Activated T-helper 1 cell treated with anti-CD3 and anti-CD28 coated beads, Interleukin-12 subunit alpha, Interleukin-12 subunit beta, Interleukin-2, Interleukin-4 antibody, amounts not matched to agents 30 ng/mL and 10 ng/mL and 1 ng/mL, durations not matched to agents 14 hours and 24 hours and 36 hours (primary cell): Measurements from ENCODE around the gene ABCA13. TPM values are rescaled to one million over a fixed set of nuclear protein-coding genes. Genes with fewer than 3 reads are reported as not detected.

Source experiments
- DNase-seq: peaks from one replicate; pipeline ENCODE4 v3.0.0; 2021; ENCODE audit warnings: low spot score
- H3K27ac Mint-ChIP-seq: one replicate; pipeline ENCODE4 v1.8.0; 2021; ENCODE audit warnings: mild to moderate bottlenecking, mixed read lengths
- H3K27me3 Mint-ChIP-seq: one replicate; pipeline ENCODE4 v1.8.0; 2022; ENCODE audit warnings: mild to moderate bottlenecking, moderate library complexity, mixed read lengths; ENCODE audit not compliant: insufficient read depth
- H3K36me3 Mint-ChIP-seq: one replicate; pipeline ENCODE4 v1.8.0; 2021; ENCODE audit warnings: low read depth, mixed read lengths
- H3K4me1 Mint-ChIP-seq: one replicate; pipeline ENCODE4 v1.8.0; 2021; ENCODE audit warnings: low read depth, mixed read lengths
- H3K4me3 Mint-ChIP-seq: one replicate; pipeline ENCODE4 v1.8.0; 2021; ENCODE audit warnings: mild to moderate bottlenecking, moderate library complexity, mixed read lengths
- H3K9me3 Mint-ChIP-seq: one replicate; pipeline ENCODE4 v1.8.0; 2021; ENCODE audit warnings: mixed read lengths
- intact Hi-C: fragments of 100-400 bp; cut with micrococcal nuclease; formaldehyde crosslinking; loops from one replicate; pipeline ENCODE4 v1.15.1; 2024
- total RNA-seq: library from RNA; stranded (reverse); gene quantifications from 2 replicates; pipeline ENCODE4 v1.2.3, GENCODE V29; 2022

The ABCA13 gene
- total RNA-seq, 1 donor from 2014 or later, result not detected

DNA sequence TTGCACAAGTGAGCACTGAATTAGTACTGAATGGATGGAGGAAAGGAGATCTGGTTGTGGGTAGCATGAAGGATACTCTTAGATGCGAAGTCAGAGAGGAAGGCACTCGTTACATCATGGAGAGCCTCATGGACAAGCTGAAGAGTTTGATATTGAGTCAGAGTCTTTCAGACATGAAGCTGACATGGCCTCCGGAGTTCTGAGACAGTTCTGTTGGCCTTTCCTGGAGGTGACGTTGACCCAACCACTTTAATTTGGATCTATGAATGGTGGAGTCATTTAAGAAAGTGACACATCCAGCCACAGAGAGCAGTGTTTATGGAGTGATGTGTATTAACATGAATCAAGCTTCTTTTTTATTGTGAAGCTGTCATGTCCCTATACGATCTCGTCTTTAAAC is 466.8 kb downstream of the ABCA13 start:
- Mint-ChIP-seq H3K4me1 (peaks cover 43% of the 10 kb centered on the region), H3K36me3 (no peaks in the 10 kb centered on the region), H3K9me3 (no peaks in the 10 kb centered on the region), H3K27ac (peak overlapping the region; percentile 19), H3K4me3 (no peak overlapping the region), H3K27me3 (no peaks in the 10 kb centered on the region)
- intact Hi-C loops, result no loop called here
- no peak for DNase-seq

DNA sequence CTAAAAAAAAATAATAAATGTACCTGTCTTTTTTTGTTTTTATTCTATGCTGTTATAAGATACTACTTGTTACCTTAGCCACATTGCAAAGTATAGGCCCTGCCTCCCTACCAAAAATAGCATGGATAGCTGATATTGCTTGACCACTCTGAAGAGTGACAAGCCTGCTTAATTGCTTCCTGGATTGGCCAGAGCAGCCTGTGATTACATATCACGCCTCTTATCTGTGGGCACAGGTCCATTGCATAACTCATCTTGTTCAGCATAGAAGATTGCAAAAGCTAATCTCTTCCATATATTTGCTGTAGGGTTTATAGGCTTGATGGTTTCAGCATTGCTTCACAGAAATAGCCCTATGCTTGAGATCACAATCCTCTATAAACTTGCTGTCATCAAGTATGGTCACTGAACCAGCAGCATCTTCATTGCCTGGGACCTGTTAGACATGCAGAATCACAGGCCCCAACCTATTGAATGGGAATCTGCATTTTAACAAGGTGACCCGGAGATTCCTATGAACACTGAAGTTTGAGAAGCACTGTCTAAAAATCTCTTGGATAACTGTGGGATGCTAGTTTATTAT is 472.3 kb downstream of the ABCA13 start:
- no peak overlapping the region for H3K27ac Mint-ChIP-seq
- H3K36me3 Mint-ChIP-seq, result no peaks in the 10 kb centered on the region
- intact Hi-C loops, result no loop called here
- no peak for DNase-seq
- H3K27me3 Mint-ChIP-seq, result no peaks in the 10 kb centered on the region
- no peak overlapping the region for H3K4me3 Mint-ChIP-seq
- peaks cover 7% of the 10 kb centered on the region for H3K4me1 Mint-ChIP-seq
- no peaks in the 10 kb centered on the region for H3K9me3 Mint-ChIP-seq

DNA sequence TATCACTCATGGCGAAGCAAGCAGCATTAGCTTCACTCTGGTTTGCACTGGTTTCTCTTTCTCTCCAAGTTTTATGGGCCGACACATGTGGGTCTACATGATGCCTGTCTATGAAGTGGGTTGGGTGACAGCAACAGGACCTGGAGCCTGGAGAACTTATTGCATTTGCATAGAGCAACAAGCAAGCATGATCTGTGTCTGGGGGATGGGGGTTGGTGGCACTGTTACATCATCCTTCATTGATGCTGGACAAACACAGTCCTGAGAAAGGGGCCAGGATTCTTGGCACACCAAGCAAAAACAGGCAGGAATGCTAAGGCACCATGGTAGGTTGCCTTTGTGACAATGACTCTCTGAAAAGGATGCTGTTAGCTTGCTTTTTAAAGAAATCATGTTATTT is 486.9 kb downstream of the ABCA13 start:
- DNase-seq, result no peak
- intact Hi-C loops, result no loop called here
- peaks cover 6% of the 10 kb centered on the region for H3K9me3 Mint-ChIP-seq
- H3K4me1 Mint-ChIP-seq, result no peaks in the 10 kb centered on the region
- no peaks in the 10 kb centered on the region for H3K36me3 Mint-ChIP-seq
- no peak overlapping the region for H3K27ac Mint-ChIP-seq
- H3K4me3 Mint-ChIP-seq, result no peak overlapping the region
- peaks cover 4% of the 10 kb centered on the region for H3K27me3 Mint-ChIP-seq

DNA sequence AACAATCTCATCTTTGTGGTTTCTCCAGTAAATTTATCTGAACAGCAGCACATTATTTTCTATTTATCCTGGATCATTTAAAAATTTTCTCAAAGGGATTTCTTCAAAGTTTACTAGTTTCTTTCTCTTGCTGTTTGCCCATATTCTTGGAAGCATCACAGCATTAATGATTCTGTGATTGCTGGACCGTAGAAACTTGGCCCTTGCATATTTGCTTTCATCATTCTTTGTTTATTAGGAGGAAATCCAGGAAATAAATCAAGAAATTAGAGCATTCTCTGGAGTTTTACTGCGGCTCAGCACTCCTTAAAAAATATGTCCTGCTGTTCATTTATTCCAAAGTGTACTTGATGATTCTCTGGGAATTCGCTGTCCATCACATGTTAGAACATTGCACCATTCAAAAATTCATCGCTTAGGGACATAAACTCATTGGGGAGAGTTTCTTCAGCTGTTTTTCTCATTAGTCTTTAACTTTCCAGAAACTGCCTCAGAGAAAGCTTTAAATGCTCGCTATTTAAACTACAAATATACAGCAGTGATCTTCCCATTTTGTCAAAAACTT is 489.1 kb downstream of the ABCA13 start:
- no peaks in the 10 kb centered on the region for H3K36me3 Mint-ChIP-seq
- H3K9me3 Mint-ChIP-seq, result no peaks in the 10 kb centered on the region
- DNase-seq, result no peak
- no peak overlapping the region for H3K27ac Mint-ChIP-seq
- H3K27me3 Mint-ChIP-seq, result peaks cover 4% of the 10 kb centered on the region
- H3K4me1 Mint-ChIP-seq, result no peaks in the 10 kb centered on the region
- intact Hi-C loops, result loop anchor here (10.0 kb wide), 1 partner anchor 1194 kb away; no protein-coding TSS in a partner anchor
- H3K4me3 Mint-ChIP-seq, result no peak overlapping the region

DNA sequence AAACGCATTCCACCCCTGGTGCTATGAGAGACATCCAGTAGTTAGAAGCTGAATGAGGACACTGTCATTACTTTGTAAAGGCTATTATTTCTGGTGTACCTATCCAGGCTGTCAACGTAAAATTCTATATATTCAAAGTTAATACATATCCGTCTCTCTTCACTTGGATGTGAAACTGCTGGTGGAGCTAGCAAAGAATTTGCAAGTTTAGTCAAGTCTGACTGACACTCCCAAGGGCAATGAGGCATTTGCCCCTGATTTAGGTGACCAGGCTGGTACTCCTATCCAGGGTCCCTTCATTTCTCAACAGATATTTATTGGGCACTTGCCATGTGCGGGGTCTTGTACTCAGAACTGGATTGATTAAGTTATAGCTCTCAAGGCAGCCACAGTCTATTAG is 493.0 kb downstream of the ABCA13 start:
- Mint-ChIP-seq H3K4me3 (no peak overlapping the region), H3K27me3 (peaks cover 4% of the 10 kb centered on the region), H3K4me1 (no peaks in the 10 kb centered on the region), H3K27ac (no peak overlapping the region), H3K9me3 (no peaks in the 10 kb centered on the region), H3K36me3 (no peaks in the 10 kb centered on the region)
- intact Hi-C loops, result loop anchor here (10.0 kb wide), 1 partner anchor 1191 kb away; no protein-coding TSS in a partner anchor
- no peak for DNase-seq

DNA sequence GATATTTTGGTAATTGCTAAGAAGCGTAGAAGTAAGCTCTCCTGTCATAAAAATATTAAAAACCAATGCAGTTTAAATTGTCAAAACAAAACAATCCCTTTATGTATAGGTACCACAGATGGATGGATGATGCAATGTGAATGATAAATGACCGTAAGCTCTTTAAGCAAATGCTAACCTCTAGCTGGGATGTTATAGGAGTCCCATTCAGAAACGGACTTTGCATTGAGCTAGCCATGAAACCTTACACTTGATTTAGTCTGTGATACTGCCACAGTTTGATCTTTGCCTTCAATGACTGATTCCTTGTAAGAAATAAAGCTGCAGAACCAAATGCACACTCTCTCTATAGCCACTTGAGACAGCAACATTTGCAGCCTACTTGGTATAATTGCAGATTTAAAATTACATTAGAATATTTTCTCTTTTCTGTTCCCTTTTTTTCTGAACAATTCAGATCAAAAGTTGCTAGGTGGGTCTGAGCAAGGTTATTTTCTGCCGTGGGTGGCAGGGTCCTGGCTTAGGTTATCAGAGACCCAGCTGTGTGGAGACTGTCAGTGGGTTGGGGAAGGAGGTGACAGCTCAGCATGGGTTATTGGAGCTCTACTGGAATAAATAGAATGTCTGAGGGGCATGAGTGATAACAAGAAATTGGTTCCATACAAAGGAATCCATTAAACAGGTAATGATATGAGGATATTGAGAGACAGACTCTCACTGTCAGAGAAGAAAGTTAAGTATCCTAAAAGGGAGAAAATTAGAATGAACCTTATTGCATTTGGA is 494.3 kb downstream of the ABCA13 start:
- Mint-ChIP-seq H3K4me1 (no peaks in the 10 kb centered on the region), H3K27ac (no peak overlapping the region), H3K4me3 (no peak overlapping the region), H3K9me3 (no peaks in the 10 kb centered on the region), H3K36me3 (no peaks in the 10 kb centered on the region), H3K27me3 (peaks cover 3% of the 10 kb centered on the region)
- intact Hi-C loops, result loop anchor here (10.0 kb wide), 1 partner anchor 1189 kb away; no protein-coding TSS in a partner anchor
- DNase-seq, result no peak

DNA sequence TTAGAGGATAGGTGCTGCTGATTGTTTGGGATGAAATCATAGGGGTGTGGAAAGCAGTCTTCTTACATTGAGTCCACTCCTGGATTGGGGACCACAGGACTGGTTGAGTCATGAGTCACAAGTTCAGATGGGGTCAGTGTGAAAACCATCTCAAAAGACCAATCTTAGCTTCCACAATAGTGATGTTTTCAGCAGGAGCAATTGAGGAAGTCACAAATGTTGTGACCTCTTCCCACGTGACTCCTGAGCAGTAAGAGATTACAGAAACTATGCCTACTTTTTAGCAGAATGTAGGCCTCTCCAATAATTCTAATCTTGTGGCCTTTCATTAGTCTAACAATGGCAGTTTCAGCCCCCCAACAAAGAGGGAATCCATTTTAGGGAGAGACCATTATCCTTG is 496.1 kb downstream of the ABCA13 start:
- Mint-ChIP-seq H3K9me3 (no peaks in the 10 kb centered on the region), H3K27me3 (peaks cover 3% of the 10 kb centered on the region), H3K4me3 (no peak overlapping the region), H3K36me3 (no peaks in the 10 kb centered on the region), H3K4me1 (no peaks in the 10 kb centered on the region), H3K27ac (no peak overlapping the region)
- intact Hi-C loops, result loop anchor here (10.0 kb wide), 1 partner anchor 1187 kb away; no protein-coding TSS in a partner anchor
- DNase-seq, result no peak

DNA sequence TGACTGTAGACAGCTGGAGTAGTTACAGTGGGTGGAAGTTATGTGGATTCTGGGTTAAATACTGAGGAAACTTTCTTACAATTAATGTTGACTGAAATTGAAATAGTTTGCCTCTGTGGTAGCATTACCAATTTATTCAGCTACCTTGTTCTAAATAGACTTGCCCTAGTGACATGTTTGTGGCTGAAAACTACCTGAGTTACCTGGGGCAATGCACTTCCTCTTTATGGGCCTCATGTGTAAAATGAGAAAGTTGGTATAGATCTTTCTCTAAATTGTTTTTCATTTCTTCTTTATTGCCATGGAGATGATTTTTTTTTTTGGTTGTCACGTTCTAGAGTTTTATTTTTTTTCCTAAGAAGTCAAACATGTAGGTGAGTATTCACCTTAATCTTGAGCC is 500.4 kb downstream of the ABCA13 start:
- intact Hi-C loops, result no loop called here
- no peak for DNase-seq

DNA sequence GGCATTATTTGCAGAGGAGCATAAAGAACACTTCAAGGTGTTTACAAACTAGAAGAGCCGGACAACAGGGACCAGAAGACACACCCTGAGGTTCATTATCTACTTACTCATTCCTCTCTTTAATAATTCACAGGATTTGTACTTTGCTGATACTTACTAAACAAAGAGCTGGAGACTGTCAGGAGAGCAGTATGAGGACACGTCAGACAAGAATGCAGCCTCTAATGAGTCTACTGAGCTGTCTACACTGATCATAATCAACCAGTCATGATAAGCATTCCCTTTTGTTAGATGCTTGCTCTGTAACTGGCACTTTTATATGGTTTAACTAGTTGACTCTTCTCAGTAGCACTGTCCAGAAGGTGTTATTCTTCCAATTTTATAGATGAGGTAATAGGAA is 509.7 kb downstream of the ABCA13 start:
- no peaks in the 10 kb centered on the region for H3K4me1 Mint-ChIP-seq
- no peaks in the 10 kb centered on the region for H3K9me3 Mint-ChIP-seq
- H3K27ac Mint-ChIP-seq, result no peak overlapping the region
- no peaks in the 10 kb centered on the region for H3K27me3 Mint-ChIP-seq
- intact Hi-C loops, result no loop called here
- no peaks in the 10 kb centered on the region for H3K36me3 Mint-ChIP-seq
- no peak for DNase-seq
- no peak overlapping the region for H3K4me3 Mint-ChIP-seq

More for the DNA sequence above, 500.4 kb downstream of the ABCA13 start:
- no peak overlapping the region for H3K27ac Mint-ChIP-seq
- H3K27me3 Mint-ChIP-seq, result peaks cover 1% of the 10 kb centered on the region
- H3K36me3 Mint-ChIP-seq, result no peaks in the 10 kb centered on the region
- H3K4me1 Mint-ChIP-seq, result no peaks in the 10 kb centered on the region
- no peak overlapping the region for H3K4me3 Mint-ChIP-seq
- H3K9me3 Mint-ChIP-seq, result peaks cover 9% of the 10 kb centered on the region

DNA sequence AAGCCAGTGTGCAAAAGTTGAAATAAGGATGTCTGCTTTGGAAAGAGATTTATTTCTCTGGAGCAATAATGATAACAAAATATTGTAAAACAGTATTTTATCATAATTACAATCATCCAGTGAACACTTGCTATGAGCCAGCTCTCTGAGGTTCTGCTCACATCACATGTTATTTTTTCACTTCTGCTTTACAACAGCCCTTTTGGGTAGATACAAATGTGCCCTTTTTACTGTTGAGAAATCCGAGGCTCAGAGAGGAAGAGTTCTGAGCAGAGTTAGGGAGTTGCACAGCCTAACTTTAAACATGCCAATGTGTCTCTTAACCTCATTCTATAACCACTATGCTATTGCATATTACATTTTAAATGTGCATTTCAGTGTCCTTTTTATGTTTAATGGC is 520.5 kb downstream of the ABCA13 start:
- no peaks in the 10 kb centered on the region for H3K4me1 Mint-ChIP-seq
- no peak overlapping the region for H3K4me3 Mint-ChIP-seq
- H3K27ac Mint-ChIP-seq, result no peak overlapping the region
- no peaks in the 10 kb centered on the region for H3K27me3 Mint-ChIP-seq
- no peak for DNase-seq
- no peaks in the 10 kb centered on the region for H3K36me3 Mint-ChIP-seq
- intact Hi-C loops, result no loop called here
- H3K9me3 Mint-ChIP-seq, result peaks cover 4% of the 10 kb centered on the region

Other genes starting within 250 kb of the ABCA13 start
- gene PKD1L1, start 223.0 kb upstream of the ABCA13 start, total RNA-seq, result 0.07 TPM in 1 of 2 replicates, not detected in the other
- gene HUS1, start 191.8 kb upstream of the ABCA13 start, total RNA-seq, result 34.4 and 36.4 TPM in 2 replicates
- gene SUN3, start 142.4 kb upstream of the ABCA13 start, total RNA-seq, result not detected in 2 replicates
- 0.10 and 0.31 TPM in 2 replicates for gene C7orf57, start 135.9 kb upstream of the ABCA13 start, total RNA-seq
- gene UPP1, start 82.2 kb upstream of the ABCA13 start, total RNA-seq, result 51.6 and 55.4 TPM in 2 replicates